Stromal cell of bone marrow (primary cell): ENCODE results near the gene CIP2A.
"Not testable (repeated sequence)": the region's sequence is repeated elsewhere in the genome, so short reads cannot be mapped to it uniquely, and the experiment has no call there.

Experiments
- DNase-seq: peaks from one replicate; pipeline ENCODE4 v3.0.0-alpha.2; 2012; ENCODE audit warnings: low read depth

CIP2A gene

GRCh38 chr3:108589081-108589997 is at the start of gene CIP2A, which contains the start of gene DZIP3:
CIP2A (minus strand) TSS chr3:108589438; CDS start chr3:108589375, 63 bp downstream.
DZIP3 (plus strand) TSS chr3:108589722; CDS start chr3:108605407, 15,685 bp downstream.
- peak; percentile 76 for DNase-seq

GRCh38 chr3:108629974-108630373 is 40.7 kb upstream of the CIP2A start:
- DNase-seq: no peak

- DNase-seq: no peak
Observed at GRCh38 chr3:108623504-108623903, 34.3 kb upstream of the CIP2A start.

- DNase-seq: no peak
Observed at GRCh38 chr3:108620250-108620649, 31.0 kb upstream of the CIP2A start.

- DNase-seq: not testable (repeated sequence)
Observed at GRCh38 chr3:108616090-108616489, 26.9 kb upstream of the CIP2A start.

- no peak for DNase-seq
Observed at GRCh38 chr3:108610651-108611050, 21.4 kb upstream of the CIP2A start.

GRCh38 chr3:108608750-108609149 is 19.5 kb upstream of the CIP2A start:
- no peak for DNase-seq

- no peak for DNase-seq
Observed at GRCh38 chr3:108605491-108605890, 16.3 kb upstream of the CIP2A start.

GRCh38 chr3:108605028-108605427 is 15.8 kb upstream of the CIP2A start:
- DNase-seq: no peak

GRCh38 chr3:108603691-108604090 is 14.5 kb upstream of the CIP2A start:
- DNase-seq: no peak

GRCh38 chr3:108602935-108603294 is 13.7 kb upstream of the CIP2A start:
- DNase-seq: no peak

GRCh38 chr3:108602249-108602934 is 13.2 kb upstream of the CIP2A start:
- no peak for DNase-seq

- DNase-seq: no peak
Observed at GRCh38 chr3:108599677-108600409, 10.6 kb upstream of the CIP2A start.

- no peak for DNase-seq
Observed at GRCh38 chr3:108598375-108598774, 9.1 kb upstream of the CIP2A start.

- no peak for DNase-seq
Observed at GRCh38 chr3:108595321-108595720, 6.1 kb upstream of the CIP2A start.

- no peak for DNase-seq
Observed at GRCh38 chr3:108590460-108590859, 1.2 kb upstream of the CIP2A start.

- no peak for DNase-seq
Observed at GRCh38 chr3:108589998-108590323, 723 bp upstream of the CIP2A start.

GRCh38 chr3:108588601-108589000 is 637 bp downstream of the CIP2A start:
- DNase-seq: no peak

GRCh38 chr3:108578064-108578463 is 11.2 kb downstream of the CIP2A start:
- no peak for DNase-seq

- no peak for DNase-seq
Observed at GRCh38 chr3:108569336-108569735, 19.9 kb downstream of the CIP2A start.

GRCh38 chr3:108566599-108566998 is 22.6 kb downstream of the CIP2A start:
- DNase-seq: no peak

- no peak for DNase-seq
Observed at GRCh38 chr3:108565506-108565905, 23.7 kb downstream of the CIP2A start.

- peak; percentile 17 for DNase-seq
Observed at GRCh38 chr3:108564564-108564963, 24.7 kb downstream of the CIP2A start.
